ENCODE results near the gene CPNE8.
A peak's percentile ranks its signal among the peaks of the same experiment; 100 is the strongest.

CPNE8 gene

DNA sequence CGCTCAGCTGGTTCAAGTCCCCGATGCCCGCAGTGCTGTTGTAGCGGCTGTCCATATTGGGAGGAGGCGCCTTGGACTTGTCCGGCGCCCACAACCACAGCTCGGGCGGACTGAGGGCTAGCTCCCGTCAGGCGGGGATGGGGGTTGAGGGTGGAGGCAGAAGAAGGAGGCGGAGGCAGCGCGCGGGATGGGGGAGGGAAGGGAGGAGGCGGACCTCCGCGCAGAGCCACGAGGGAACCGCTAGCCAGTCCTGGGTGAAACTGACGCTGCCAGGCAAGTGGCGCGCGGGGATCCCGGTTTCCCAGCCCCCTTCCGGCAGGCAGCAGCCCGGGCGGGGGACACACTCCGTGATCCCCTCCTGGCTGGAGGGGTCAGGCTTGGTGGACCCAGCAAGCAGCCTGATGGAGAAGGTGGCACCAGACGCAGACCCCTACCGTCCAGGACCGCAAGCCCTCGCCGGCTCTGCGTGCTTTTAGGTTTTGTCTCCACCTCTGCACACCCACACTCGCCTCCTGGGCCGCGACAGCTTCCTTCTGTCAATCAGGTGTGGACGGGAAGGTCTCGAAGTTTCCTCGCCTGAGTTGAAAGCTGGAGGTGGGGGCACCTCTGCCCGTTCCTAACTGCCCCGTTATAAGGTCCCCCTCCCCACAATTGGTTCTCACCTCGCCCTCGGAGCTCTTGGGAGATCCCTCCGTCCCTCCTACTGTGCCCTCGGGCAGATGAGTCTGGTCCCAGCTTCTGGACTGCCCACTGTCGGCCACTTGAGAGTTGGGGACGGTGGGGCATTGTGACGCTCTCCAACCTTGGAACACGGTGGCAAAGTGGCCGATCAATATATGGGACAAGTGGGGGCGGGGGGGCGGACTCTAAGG lies at the start of gene CPNE8:
TSS of gene CPNE8 (minus strand) at position 112 of the 872 bp plus-strand sequence. CDS start at position 55, 57 bp downstream.
- DNase-seq = no peak

- DNase-seq = no peak
Observed at GRCh38 chr12:38954238-38954873, 49.0 kb upstream of the CPNE8 start.

DNA sequence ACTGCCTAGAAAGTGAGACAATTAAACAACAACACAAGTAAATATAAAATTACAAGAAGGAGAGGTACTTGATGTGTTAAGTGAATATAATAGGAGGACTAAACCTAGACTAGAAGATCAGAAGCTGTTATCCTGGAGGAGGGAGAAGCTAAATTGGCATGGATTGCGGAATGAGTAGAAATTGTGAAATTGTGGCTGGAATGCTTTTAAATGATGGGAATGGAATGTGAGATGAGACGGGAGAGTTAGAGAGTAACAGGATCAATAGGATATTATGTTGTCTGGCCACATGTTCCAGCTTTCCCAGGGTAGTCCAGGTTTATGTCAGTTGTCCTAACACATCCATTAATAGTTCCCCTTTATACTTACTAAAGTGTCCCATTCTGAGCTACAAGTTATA lies 44.0 kb upstream of the CPNE8 start:
- no peak for DNase-seq

DNA sequence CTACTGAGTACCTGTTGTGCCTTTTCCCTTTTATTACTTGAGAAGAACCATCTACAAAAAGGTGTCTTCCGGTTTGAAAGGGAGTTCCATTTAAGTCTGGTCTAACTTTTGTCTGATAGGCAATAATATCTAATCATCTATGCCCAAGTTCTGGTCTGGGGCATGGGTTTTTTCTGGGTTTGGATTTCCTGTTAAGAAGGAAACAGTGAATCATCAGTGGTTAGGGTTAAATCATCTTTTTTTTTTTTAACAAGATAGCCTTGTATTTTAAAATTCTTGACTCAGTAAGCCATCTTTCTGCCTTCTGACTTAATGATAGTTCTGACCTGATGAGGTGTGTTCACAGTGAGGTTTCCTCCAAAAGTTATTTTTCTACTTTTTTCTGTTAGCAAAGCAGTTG lies 29.3 kb upstream of the CPNE8 start:
- no peak for DNase-seq

- DNase-seq = no peak
Observed at GRCh38 chr12:38934078-38934584, 28.7 kb upstream of the CPNE8 start.

- DNase-seq = no peak
Observed at GRCh38 chr12:38932320-38932719, 26.9 kb upstream of the CPNE8 start.

GRCh38 chr12:38931461-38931860 lies 26.1 kb upstream of the CPNE8 start:
- DNase-seq = no peak

GRCh38 chr12:38930990-38931389 lies 25.6 kb upstream of the CPNE8 start:
- DNase-seq = no peak

- no peak for DNase-seq
Observed at GRCh38 chr12:38926501-38926900, 21.1 kb upstream of the CPNE8 start.

GRCh38 chr12:38921025-38921677 lies 15.8 kb upstream of the CPNE8 start:
- peak; percentile 5 for DNase-seq

DNA sequence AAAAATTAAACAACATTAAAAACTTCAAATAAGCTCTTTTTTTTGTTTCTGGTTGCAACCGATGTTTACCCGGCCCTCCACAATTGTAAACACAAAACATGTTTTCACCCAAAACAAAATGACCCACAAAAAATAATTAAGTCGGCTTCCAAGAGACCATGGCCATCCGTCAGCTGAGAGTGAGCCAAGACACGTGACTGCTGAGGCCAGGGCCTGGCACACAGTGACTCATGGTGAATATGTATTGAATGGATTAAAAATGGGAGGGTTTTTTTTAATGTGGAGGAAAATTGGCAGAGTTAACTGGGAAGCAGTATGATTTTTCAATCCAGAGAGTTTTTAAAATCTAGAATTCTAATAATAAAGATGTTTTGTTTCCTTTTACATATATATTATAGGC lies 13.8 kb upstream of the CPNE8 start:
- no peak for DNase-seq

DNA sequence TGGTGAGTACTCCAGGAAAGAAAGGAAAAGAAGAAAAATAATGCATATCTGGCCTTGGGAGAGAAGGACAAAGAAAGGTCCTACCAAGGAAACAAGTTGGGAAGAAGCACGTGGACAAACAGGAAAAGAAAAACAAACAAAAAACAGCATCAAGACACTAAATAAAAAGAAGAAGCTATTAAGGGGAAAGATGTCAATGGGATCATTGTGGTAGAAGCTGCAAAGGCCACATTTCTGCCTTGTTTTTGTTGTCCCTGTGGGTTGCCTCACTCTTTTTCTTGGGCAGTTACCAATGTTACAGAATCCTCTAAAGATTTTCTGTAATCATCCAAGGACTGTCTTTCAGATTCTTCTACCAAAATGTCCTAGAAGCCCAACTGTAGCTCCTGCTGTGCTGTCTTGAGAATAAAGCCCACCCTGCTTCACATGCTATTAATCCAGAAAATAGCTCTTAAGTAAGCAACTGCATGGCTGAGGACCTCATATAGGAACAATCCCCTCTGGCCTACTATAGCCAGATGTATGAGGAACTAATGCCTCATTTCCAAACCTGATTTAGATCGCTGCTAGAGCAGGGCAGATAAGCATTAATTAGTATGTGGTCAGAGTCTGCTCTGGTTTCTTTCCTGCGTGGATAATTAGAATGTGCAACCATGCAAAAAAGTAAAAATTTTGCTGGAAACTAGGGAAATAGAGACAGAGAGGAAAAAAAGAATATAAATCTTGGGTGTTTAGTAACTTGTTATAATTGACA lies 10.2 kb upstream of the CPNE8 start:
- DNase-seq = no peak

DNA sequence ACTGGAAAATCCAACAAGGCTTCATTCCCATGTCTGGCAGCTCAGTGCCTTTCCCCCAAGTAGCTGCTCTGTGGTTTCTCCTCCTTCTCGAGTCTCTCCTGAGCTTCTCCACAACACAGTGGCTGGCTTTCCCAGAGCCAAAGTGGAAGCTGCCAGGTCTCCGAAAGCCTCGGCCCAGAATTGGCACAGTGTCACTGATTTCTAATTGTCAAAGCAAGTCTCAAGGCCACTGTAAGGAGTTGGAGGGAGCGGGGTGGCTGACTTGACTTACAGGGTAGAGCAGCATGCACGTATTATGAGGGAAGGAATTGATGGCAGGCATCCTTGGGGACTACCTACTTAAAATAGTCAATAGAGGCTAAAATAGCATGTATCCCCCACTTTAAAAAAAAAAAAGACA lies 6.7 kb upstream of the CPNE8 start:
- DNase-seq = no peak

DNA sequence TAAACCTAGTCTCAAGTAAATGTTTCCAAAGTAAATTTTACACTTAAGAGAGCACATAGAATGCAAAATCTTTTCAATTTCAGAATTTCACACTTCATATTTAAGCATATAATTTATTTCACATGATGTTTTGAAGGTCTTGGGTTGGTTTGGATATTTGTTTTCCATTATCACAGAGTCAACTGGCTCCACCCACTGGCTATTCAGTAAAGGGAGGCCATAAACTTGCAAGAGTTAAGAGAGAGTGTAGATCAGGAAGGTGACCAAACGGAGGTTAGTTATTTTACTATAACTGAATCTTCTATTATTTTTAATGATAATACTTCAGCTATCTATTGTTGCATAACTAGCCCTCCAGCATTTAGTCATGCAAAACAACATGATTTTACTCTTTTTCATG lies 6.2 kb upstream of the CPNE8 start:
- DNase-seq = no peak

DNA sequence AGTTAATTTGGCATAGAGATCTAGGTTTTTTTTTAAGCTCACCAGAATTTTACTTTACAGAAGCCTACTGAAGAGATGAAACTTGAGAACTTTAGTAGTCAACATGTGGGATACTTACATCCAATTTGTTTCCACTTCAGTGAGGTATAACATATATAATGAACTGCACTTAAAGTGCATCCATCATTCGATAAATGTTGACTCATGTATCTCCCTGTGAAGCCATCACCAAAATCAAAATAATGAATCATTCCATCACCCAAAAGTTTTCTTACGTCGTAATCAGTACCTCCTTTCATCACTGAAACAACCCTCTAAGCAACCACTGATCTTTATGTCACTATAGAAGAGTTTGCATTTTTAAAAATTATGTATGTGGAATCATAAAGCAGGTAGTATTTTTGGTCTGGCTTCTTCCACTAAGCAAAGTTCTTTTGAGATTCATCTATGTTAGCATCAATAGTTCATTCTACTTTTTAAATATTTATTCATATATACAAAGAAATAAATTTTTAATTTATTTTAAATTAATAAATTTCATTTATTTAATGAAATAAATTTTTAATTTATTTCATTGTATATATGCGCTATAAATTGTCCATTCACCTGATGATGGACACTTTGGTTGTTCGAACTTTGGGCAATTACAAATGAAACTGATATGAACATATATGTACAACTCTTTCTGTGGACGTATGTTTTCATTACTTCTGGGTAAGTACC lies 2.0 kb upstream of the CPNE8 start:
- no peak for DNase-seq

GRCh38 chr12:38906482-38907200 lies 1.2 kb upstream of the CPNE8 start:
- peak; percentile 64 for DNase-seq

GRCh38 chr12:38904537-38905479 lies 583 bp downstream of the CPNE8 start:
- DNase-seq = no peak

DNA sequence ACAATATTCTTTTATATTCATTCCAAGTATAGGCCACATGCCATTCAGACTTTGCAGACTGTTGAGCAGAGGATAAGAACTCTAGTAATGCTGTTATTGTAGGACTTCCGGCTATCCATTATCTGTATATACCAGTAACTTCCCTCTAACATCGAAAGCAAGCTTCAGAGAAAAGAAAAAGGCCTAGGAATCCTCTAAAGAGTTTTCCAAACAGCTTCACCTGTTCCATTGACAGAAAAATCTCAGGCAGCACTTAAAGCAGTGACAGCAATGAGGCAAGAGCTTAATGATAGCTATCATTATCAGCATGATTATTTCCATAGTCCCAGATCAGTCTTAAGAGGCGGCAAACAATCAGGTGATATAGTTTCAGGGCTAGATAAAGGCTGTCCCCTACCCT lies 1.8 kb downstream of the CPNE8 start:
- no peak for DNase-seq

DNA sequence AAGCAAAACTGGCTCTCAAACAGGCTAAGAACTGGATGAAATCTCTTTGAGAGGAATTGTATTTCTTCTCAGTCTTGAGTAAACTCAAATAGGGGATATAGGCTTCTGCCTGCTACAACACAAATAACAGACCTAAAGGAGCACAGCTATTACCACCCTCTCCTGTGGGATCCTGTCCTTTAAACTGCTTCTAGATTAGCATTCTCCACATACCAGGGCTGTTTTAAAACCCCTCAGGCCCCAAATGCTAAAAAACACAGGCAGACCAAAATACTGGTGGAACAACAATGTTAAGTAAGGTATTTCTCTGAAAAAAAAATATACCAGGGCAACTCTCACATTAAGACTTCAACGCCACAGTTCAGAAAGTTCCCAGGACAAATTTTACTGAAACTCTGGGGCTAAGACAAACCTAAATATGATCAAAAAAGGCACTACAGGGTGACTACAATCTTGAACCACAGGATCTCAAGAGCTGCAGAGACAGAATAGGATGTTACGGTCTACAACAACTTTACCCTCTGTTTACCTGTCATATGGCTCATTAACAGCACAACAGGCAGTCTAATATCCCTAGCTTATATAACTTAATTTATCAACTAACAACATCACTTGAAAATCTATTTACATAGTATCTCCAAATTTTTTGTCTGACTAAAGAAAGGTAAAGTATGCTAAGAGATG lies 7.2 kb downstream of the CPNE8 start:
- no peak for DNase-seq

DNA sequence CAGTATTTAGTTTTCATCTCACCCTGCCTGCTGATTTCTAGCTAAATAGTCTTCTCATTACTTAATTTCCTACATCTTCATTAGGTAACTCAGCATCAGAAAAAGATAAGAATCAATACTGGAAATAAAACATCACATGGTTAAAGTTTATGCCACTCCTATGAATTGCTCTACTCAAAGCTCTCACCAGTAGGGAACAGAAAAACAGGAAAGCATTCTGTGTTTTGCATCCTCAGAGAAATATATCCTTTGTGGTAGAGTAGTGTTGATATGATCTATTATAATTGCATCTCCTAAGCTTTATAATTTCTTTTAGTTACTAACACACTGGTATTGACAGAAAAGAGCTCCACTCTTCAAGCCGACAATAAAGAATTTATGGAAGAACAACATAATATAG lies 9.9 kb downstream of the CPNE8 start:
- DNase-seq = no peak
